ENCODE measurements around the gene CHST15.

The CHST15 gene

DNA sequence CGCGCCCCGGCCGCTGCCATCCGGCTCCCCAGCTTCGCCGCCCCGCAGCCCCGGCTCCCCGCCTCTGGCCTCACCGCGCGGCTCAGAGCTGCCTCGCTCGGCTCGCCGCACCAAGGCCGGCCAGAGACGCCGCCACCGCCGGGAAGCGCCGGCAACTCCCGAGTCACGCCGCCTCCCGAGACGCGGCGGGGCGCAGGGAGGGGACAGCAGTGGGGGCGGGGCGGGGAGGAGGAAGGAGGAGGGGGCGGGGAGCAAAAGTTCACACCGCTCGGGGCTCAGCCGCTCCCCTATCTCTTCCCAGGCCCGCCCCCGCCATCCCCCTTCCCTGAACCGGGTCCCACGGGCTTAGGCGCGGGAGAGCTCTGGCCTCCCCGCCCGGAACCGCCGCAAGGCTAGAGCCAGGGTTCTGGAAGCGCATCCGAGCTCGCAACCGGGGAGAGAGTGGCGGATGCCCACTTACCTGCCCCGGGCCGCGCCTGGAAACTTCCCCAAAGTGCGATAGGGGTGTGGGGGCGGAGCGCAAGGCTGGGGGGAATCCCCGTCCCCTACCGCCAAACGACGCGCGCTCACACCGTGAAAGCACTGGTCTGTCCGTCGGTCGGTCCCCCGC is 1.0 kb downstream of the CHST15 start:
- H3K4me3 ChIP-seq (ENCODE audit: low read depth, low read length): no peak overlapping the region
- TF ChIP-seq, protein P1, sequence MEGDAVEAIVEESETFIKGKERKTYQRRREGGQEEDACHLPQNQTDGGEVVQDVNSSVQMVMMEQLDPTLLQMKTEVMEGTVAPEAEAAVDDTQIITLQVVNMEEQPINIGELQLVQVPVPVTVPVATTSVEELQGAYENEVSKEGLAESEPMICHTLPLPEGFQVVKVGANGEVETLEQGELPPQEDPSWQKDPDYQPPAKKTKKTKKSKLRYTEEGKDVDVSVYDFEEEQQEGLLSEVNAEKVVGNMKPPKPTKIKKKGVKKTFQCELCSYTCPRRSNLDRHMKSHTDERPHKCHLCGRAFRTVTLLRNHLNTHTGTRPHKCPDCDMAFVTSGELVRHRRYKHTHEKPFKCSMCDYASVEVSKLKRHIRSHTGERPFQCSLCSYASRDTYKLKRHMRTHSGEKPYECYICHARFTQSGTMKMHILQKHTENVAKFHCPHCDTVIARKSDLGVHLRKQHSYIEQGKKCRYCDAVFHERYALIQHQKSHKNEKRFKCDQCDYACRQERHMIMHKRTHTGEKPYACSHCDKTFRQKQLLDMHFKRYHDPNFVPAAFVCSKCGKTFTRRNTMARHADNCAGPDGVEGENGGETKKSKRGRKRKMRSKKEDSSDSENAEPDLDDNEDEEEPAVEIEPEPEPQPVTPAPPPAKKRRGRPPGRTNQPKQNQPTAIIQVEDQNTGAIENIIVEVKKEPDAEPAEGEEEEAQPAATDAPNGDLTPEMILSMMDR (IDR thresholded peaks at IDR 0.05; ENCODE audit: borderline replicate concordance, insufficient read depth, low read depth, low read length): no peak

DNA sequence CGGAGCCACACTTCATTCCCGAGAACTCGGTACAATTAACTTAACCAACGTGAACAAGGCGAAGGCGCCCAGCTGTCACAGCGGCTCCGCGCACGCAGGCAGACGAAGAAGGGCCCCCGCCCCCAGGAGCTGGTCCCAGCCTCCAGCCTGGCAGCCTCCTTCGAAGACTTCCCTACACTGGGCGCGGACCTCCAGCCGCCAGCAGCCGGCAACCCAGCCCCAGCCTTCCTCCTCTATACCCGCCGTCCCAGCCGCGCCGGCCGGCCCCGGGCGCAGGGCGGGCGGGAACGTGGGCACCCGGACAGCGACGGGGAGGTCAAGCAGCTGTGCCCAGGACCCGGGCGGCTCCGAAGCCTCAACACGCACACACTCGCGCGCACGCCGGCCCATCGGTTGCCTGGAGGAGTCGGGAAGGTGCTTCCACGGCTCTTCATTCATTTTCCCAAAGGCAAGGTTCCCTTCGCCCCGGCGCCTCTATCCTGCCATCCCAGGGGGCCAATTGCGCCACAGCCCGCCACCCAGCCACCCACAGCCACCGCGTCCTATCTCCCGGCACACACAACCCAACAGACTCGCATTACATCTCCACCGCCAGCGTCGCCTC is 1.6 kb downstream of the CHST15 start:
- TF ChIP-seq, protein P1 (IDR thresholded peaks at IDR 0.05; ENCODE audit: borderline replicate concordance, insufficient read depth, low read depth, low read length): no peak
- no peak overlapping the region for H3K4me3 ChIP-seq (ENCODE audit: low read depth, low read length)

DNA sequence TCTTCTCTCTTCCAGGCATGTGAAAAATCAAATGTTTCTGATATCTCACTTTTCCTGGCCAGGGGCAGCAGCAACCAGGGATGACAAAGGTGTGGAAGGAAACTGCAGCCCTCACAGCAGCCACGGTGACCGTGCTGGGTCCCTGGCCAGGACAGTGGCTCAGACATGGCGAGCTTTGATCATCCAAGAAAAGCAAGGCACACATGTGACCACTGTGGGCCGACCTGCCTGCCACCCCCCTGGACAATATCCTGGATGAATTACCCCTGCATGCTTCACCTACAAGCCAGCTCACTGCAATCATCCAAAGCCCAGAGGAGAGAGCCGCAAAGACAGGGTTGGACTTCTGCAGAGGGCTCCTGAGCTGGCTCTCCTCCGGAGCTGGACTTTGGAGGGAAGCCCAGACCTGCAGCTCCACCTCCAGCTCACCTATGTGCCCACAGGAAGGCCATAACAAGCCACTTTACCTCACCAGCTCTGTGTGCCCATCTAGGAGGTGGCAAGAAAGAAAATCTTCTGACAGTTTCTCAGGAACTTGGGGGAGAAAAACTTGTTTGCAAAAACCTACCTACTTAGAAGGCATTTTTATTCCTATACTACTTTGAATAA is 2.7 kb downstream of the CHST15 start:
- TF ChIP-seq, protein P1 (IDR thresholded peaks at IDR 0.05; ENCODE audit: borderline replicate concordance, insufficient read depth, low read depth, low read length): no peak
- H3K4me3 ChIP-seq (ENCODE audit: low read depth, low read length): no peak overlapping the region

DNA sequence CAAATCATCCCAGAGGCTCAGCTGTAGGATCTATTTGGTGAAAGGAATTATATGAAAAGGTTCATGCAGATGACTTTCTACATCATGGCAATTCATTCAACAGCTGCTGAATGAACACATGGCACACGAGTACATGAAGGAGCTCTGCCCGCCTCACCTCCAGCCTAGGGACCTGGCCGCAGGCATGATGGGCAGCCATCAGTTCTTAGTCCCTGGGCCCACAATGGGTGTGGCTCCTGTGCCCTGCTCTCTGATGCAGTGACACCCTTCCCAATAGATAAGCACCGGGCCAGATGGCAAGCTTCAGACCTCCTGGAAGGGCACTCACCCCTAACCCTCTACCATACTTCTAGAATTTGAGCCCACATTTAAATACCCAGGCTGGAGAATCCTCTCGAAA is 3.5 kb downstream of the CHST15 start:
- TF ChIP-seq, protein P1 (IDR thresholded peaks at IDR 0.05; ENCODE audit: borderline replicate concordance, insufficient read depth, low read depth, low read length): no peak
- H3K4me3 ChIP-seq (ENCODE audit: low read depth, low read length): no peak overlapping the region

DNA sequence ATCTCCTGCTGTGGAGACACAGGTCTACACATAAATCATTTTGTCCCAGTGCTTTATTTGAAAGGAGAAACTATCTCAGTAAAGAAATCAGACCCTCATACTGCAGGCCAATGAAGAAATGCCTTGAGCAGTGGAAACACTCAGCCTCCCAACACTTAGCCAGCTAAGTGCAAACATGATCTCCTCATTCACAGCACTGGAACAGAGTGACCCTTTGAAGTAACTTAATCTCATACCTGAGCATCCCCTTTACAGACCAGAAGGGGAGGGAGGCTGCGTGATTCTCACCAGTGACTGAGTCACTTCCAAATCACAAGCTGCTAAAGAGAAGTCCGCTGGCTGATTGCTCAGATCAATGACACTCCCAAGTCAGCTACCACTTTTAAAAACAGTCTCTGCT is 4.5 kb downstream of the CHST15 start:
- TF ChIP-seq, protein P1 (IDR thresholded peaks at IDR 0.05; ENCODE audit: borderline replicate concordance, insufficient read depth, low read depth, low read length): no peak
- no peak overlapping the region for H3K4me3 ChIP-seq (ENCODE audit: low read depth, low read length)

DNA sequence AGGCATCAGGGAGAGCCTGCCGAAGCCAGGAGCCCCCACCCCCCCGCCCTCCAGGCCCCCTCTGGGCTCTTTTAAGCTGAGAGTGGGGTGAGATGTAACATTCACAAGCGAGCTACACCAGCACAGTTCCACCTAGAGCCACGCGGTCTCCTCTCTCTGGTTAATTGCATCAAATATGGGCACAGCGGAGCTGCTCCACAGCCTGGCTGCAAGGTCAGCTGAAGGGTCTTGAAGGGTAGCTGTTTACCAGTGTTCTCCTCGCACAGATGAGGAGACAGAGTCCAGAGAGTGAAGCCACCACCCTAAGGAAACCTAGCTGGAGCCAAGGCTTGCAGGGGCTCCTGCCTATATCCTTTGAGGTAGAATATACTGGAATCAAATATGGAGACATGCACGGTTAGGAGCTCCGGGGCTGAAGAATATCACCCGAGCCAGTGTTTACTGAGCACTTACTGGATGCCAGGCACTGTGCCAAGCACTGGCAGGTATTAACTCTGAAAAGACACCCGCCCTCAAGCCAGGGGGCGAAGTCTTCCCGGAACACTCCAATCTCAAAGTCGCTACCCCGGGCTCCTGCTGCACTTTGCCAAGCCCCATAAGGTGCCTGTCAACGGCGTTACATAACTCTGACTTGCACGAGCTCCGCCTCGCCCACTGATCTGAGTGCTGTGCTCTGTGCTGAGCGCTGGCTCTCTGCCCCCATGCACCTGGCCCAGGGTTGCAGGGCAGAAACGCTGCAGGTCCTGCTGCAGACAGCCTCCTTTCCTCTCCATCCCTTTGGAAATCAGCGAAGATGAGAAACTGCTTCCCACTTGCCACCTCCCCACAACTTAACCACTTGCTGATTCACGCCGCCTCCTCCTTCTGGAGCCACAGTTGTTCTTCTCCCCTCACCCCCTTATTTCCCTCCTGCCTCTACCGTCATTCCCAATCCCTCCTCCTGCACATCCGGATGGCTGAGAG is 5.4 kb downstream of the CHST15 start:
- H3K4me3 ChIP-seq (ENCODE audit: low read depth, low read length): no peak overlapping the region
- TF ChIP-seq, protein P1 (IDR thresholded peaks at IDR 0.05; ENCODE audit: borderline replicate concordance, insufficient read depth, low read depth, low read length): no peak

Measured in GM12875 (cell line).